ENCODE data around the gene COMTD1. TPM values are rescaled to one million over a fixed set of nuclear protein-coding genes. Genes with fewer than 3 reads are reported as not detected.
A peak's percentile ranks its signal among the peaks of the same experiment; 100 is the strongest.

Gene COMTD1
- total and polyA plus RNA-seq, 2 of the 8 experiments (the other 6 are each of a cell fraction or from before 2014, with no cell fraction given), result 31.9 to 42.4 TPM

GRCh38 chr10:75207079-75207856 is 28.5 kb downstream of the COMTD1 start:
- CTCF ChIA-PET (ENCODE audit: partially characterized antibody), result interaction anchor here (0.6 to 11.0 kb wide), 7 partner anchors 10 to 242 kb away, joined by 4 to 128 read pairs (median 7); partner anchors contain the start of gene COMTD1
- POLR2A ChIA-PET (ENCODE audit: partially characterized antibody), result interaction anchor here (0.7 to 36.7 kb wide), 4 partner anchors 9 to 23 kb away, joined by 3 to 801 read pairs (median 5); partner anchors contain the start of gene COMTD1
- Histone ChIP-seq H3K4me1 (replicated peaks in 1 of 4; ENCODE audit: control insufficient read depth in 3 of 4, insufficient read depth in 4 of 4, low read length in 3 of 4) (peaks cover 3 to 18% (median 9%) of the 10 kb centered on the region in 4 experiments), H3K23me2 (ENCODE audit: low read depth, low read length) (peaks cover 10% of the 10 kb centered on the region), H3K18ac (ENCODE audit: extremely low read depth, low read length) (no peak overlapping the region), H3K14ac (ENCODE audit: insufficient read length) (no peak overlapping the region), H4K20me1 (replicated peaks in 1 of 2; ENCODE audit: control insufficient read depth in 1 of 2, insufficient read depth in 2 of 2, low read length in 2 of 2) (peaks cover 0 to 8% of the 10 kb centered on the region in 2 experiments), H2AK5ac (ENCODE audit: low read depth, low read length) (no peak overlapping the region), H2AFZ (ENCODE audit: low read length) (no peak overlapping the region), H2BK15ac (ENCODE audit: low read length) (no peak overlapping the region), H3K4me3 (ENCODE audit: extremely low read depth in 1 of 4, insufficient read depth in 2 of 4, low read depth in 3 of 4, low read length in 4 of 4) (no peak overlapping the region), H3K9me3 (ENCODE audit: insufficient read depth in 2 of 2, low read depth in 1 of 2, low read length in 1 of 2) (no peaks in the 10 kb centered on the region), H3K9ac (replicated peaks in 1 of 4; ENCODE audit: extremely low read depth in 1 of 4, low read depth in 3 of 4, low read length in 3 of 4) (no peak overlapping the region), H4K5ac (ENCODE audit: insufficient read length, low read depth, low read length) (no peak overlapping the region), H2BK20ac (ENCODE audit: low read length) (no peak overlapping the region), H3K27ac (ENCODE audit: low read depth, low read length) (no peak overlapping the region), H3K4me2 (ENCODE audit: insufficient read depth in 1 of 2, low read depth in 2 of 2, low read length in 2 of 2) (peak overlapping the region in 1 of 2 experiments; percentile 22; a peak in 1 of 4 replicates), H3K79me2 (ENCODE audit: control insufficient read depth in 1 of 2, insufficient read depth in 2 of 2, low read length in 2 of 2) (peaks cover 12 to 16% of the 10 kb centered on the region in 2 experiments), H3K36me3 (ENCODE audit: control insufficient read depth in 2 of 4, insufficient read depth in 4 of 4, low read length in 3 of 4) (peaks cover 0 to 6% (median under 1%) of the 10 kb centered on the region in 4 experiments; a peak in 2 of 8 replicates), H3K79me1 (ENCODE audit: low read depth, low read length) (no peaks in the 10 kb centered on the region), H4K91ac (replicated peaks; ENCODE audit: insufficient read length, low read length) (no peak overlapping the region), H3K23ac (ENCODE audit: insufficient read length) (no peak overlapping the region), H2BK5ac (ENCODE audit: low read depth, low read length) (peak overlapping the region; percentile 36; the same call in 1 of the 2 replicates), H2BK120ac (replicated peaks; ENCODE audit: low read depth, low read length) (no peak overlapping the region), H3K4ac (replicated peaks; ENCODE audit: insufficient read length, low read depth, low read length) (no peak overlapping the region), H3K27me3 (replicated peaks in 1 of 4; ENCODE audit: control insufficient read depth in 3 of 4, extremely low read depth in 1 of 4, insufficient read depth in 3 of 4, low read length in 3 of 4) (no peaks in the 10 kb centered on the region), H2BK12ac (ENCODE audit: low read depth, low read length) (no peak overlapping the region; the same call in 1 of the 2 replicates), H4K8ac (ENCODE audit: extremely low read depth, insufficient read depth, low read length) (no peak overlapping the region), H3K56ac (replicated peaks; ENCODE audit: insufficient read length, low read depth, low read length) (no peak overlapping the region)
- 81% methylated on average over 13 of the region's 13 CpGs; no CpG with 5 or more reads in 1 of the 2 experiments for WGBS, 2 experiments (ENCODE audit: extremely low coverage in 1 of 2, insufficient coverage in 1 of 2, insufficient read length in 1 of 2, insufficient replicate concordance in 2 of 2, low coverage in 1 of 2, low lambda C conversion rate in 2 of 2, missing lambda C conversion rate in 1 of 2)
- FAIRE-seq (no peak), DNase-seq (ENCODE audit: low read depth in 1 of 2, low spot score in 2 of 2) (no peak)
- TF ChIP-seq SIX5 (IDR thresholded peaks at IDR 0.05; ENCODE audit: low read depth, low read length) (no peak), SIRT6 (IDR thresholded peaks at IDR 0.05; ENCODE audit: low read length) (no peak), ATF3 (IDR thresholded peaks at IDR 0.05; ENCODE audit: insufficient read depth, low read depth, low read length) (no peak), POU5F1 (IDR thresholded peaks at IDR 0.05; ENCODE audit: low read depth, low read length) (no peak)
